SK-N-SH (cell line): ENCODE measurements around the gene TNFRSF18. TPM values are rescaled to one million over a fixed set of nuclear protein-coding genes. Genes with fewer than 3 reads are reported as not detected.

Experiments
- CTCF ChIA-PET: fragments of 300-600, 350-600 bp; formaldehyde crosslinking; extraction: SDS; loops from one replicate; lab custom pipeline; 2021; lab: Yijun Ruan, JAX
- POLR2A ChIA-PET: fragments of 350-600 bp; sonication (Branson Sonifier 250); formaldehyde crosslinking; extraction: SDS; loops from one replicate; lab custom pipeline; 2020; ENCODE audit warnings: antibody characterized with exemption, inconsistent platforms; lab: Yijun Ruan, JAX
- DNase-seq: peaks from one replicate; pipeline ENCODE4 v3.0.0; 2012
- H2AFZ ChIP-seq: fragments of 200-600 bp; sonication (generic); 2 replicates; pipeline ENCODE4 v1.8.1; 2016; ENCODE audit warnings: antibody characterized with exemption, mild to moderate bottlenecking, low read depth
- H3F3A ChIP-seq: fragments of 200-600 bp; sonication (generic); replicated peaks from 2 replicates; pipeline ENCODE3; 2016; ENCODE audit warnings: antibody characterized with exemption, mild to moderate bottlenecking; ENCODE audit not compliant: insufficient read depth
- H3K27ac ChIP-seq, 2 experiments: fragments of 200-500 bp in 1 of 2; fragments of 200-600 bp in 1 of 2; sonication (Bioruptor generic) in 1 of 2; sonication (generic), shearing (Covaris generic) in 1 of 2; 2 replicates each; pipeline versions ENCODE4 v1.5.1 to v1.6.1; 2014 to 2016; ENCODE audit warnings: low read depth in 2 of 2, inconsistent platforms in 1 of 2, low read length in 1 of 2, mild to moderate bottlenecking in 1 of 2, mixed read lengths in 1 of 2
- H3K27me3 ChIP-seq: fragments of 200-600 bp; sonication (generic), shearing (Covaris generic); 2 replicates; pipeline ENCODE4 v1.6.1; 2016; ENCODE audit warnings: mixed run types; ENCODE audit not compliant: insufficient read depth
- H3K36me3 ChIP-seq, 2 experiments: fragments of 200-500 bp in 1 of 2; fragments of 200-600 bp in 1 of 2; sonication (Bioruptor generic) in 1 of 2; sonication (generic) in 1 of 2; replicated peaks in 1 of 2; 2 replicates each; pipeline versions ENCODE3 to v1.5.1; 2014 to 2016; ENCODE audit warnings: low read length in 1 of 2, mild to moderate bottlenecking in 1 of 2; ENCODE audit not compliant: insufficient read depth in 2 of 2, control insufficient read depth in 1 of 2
- H3K4me1 ChIP-seq, 2 experiments: fragments of 200-500 bp in 1 of 2; fragments of 200-600 bp in 1 of 2; sonication (Bioruptor generic) in 1 of 2; sonication (generic), shearing (Covaris generic) in 1 of 2; 2 replicates each; pipeline versions ENCODE4 v1.5.1 to v1.6.1; 2014 to 2016; ENCODE audit warnings: low read depth in 1 of 2, low read length in 1 of 2, mixed run types in 1 of 2; ENCODE audit not compliant: insufficient read depth in 2 of 2, control insufficient read depth in 1 of 2
- H3K4me2 ChIP-seq: fragments of 200-600 bp; sonication (generic), shearing (Covaris generic); 2 replicates; pipeline ENCODE4 v1.6.1; 2017; ENCODE audit warnings: mixed run types
- H3K4me3 ChIP-seq, 2 experiments: fragments of 200-500 bp in 1 of 2; fragments of 200-600 bp in 1 of 2; sonication (Bioruptor generic) in 1 of 2; sonication (generic), shearing (Covaris generic) in 1 of 2; 2 replicates each; pipeline versions ENCODE4 v1.5.1 to v1.8.1; 2014 to 2016; ENCODE audit warnings: low read depth in 2 of 2, inconsistent platforms in 1 of 2, low read length in 1 of 2, mild to moderate bottlenecking in 1 of 2, mixed read lengths in 1 of 2, moderate library complexity in 1 of 2
- H3K79me2 ChIP-seq: fragments of 200-600 bp; sonication (generic); 2 replicates; pipeline ENCODE4 v1.8.1; 2017; ENCODE audit warnings: mild to moderate bottlenecking; ENCODE audit not compliant: insufficient read depth
- H3K9ac ChIP-seq: fragments of 200-600 bp; sonication (generic); 2 replicates; pipeline ENCODE4 v1.6.1; 2017; ENCODE audit warnings: mixed run types
- H3K9me2 ChIP-seq: fragments of 200-600 bp; sonication (generic); 2 replicates; pipeline ENCODE4 v1.6.1; 2017; ENCODE audit warnings: mixed run types
- H3K9me3 ChIP-seq: fragments of 200-600 bp; sonication (generic); 2 replicates; pipeline ENCODE4 v1.6.1; 2017; ENCODE audit warnings: mixed run types, mild to moderate bottlenecking, moderate library complexity
- H4K20me1 ChIP-seq: fragments of 200-600 bp; sonication (generic); 2 replicates; pipeline ENCODE4 v1.6.1; 2017; ENCODE audit warnings: mild to moderate bottlenecking, mixed run types; ENCODE audit not compliant: insufficient read depth
- ELF1 ChIP-seq: IDR thresholded peaks from 2 replicates; pipeline ENCODE4 v1.4.0; 2012
- EP300 ChIP-seq, 2 experiments: IDR thresholded peaks; 2 replicates each; pipeline versions ENCODE4 v1.4.0 to v1.6.1; 2012; ENCODE audit warnings: borderline replicate concordance in 1 of 2, low read depth in 1 of 2, low read length in 1 of 2
- EZH2phosphoT487 ChIP-seq: fragments of 200-600 bp; sonication (generic); IDR thresholded peaks from 2 replicates; pipeline ENCODE4 v1.6.1; 2017; ENCODE audit warnings: low read depth, mixed run types, mild to moderate bottlenecking, antibody characterized with exemption, moderate library complexity, borderline replicate concordance
- FOXJ3 ChIP-seq: sonication (generic); formaldehyde crosslinking; IDR thresholded peaks from 2 replicates; pipeline ENCODE4 v1.5.1; 2020; ENCODE audit warnings: mild to moderate bottlenecking, missing genetic modification reagents
- FOXM1 ChIP-seq: IDR thresholded peaks from 2 replicates; pipeline ENCODE4 v1.4.0; 2012; ENCODE audit warnings: low read depth, mild to moderate bottlenecking
- GABPA ChIP-seq: IDR thresholded peaks from 2 replicates; pipeline ENCODE4 v1.4.0; 2012; ENCODE audit warnings: low read depth, mild to moderate bottlenecking
- MEF2A ChIP-seq: IDR thresholded peaks from 2 replicates; pipeline ENCODE4 v1.4.0; 2012; ENCODE audit warnings: low read depth, borderline replicate concordance
- RAD21 ChIP-seq: IDR thresholded peaks from 2 replicates; pipeline ENCODE4 v1.6.1; 2012; ENCODE audit warnings: mild to moderate bottlenecking, low read length
- RCOR1 ChIP-seq: fragments of 150-350 bp; IDR thresholded peaks from 2 replicates; pipeline ENCODE4 v1.6.1; 2017; ENCODE audit warnings: antibody characterized with exemption, low read length
- RFX5 ChIP-seq: IDR thresholded peaks from 2 replicates; pipeline ENCODE4 v1.6.1; 2012; ENCODE audit warnings: mild to moderate bottlenecking, improper control_type of control experiment, low read length
- SMC3 ChIP-seq: IDR thresholded peaks from 2 replicates; pipeline ENCODE4 v1.6.1; 2012; ENCODE audit warnings: low read depth, low read length, improper control_type of control experiment
- TCF12 ChIP-seq: IDR thresholded peaks from 2 replicates; pipeline ENCODE4 v1.4.0; 2012
- YY1 ChIP-seq: IDR thresholded peaks from 2 replicates; pipeline ENCODE4 v1.4.0; 2012; ENCODE audit warnings: low read depth, mild to moderate bottlenecking
- WGBS: methylation state at CpG from one replicate; pipeline ENCODE4 v1.1.6; 2017; ENCODE audit warnings: low lambda C conversion rate; 5-methylcytosine and 5-hydroxymethylcytosine counted together
- polyA plus RNA-seq, 3 experiments: library from polyadenylated mRNA; depleted of rRNA; stranded (reverse); fragments of >200 nt; gene quantifications; 2 replicates each; pipeline ENCODE4 v1.2.3, GENCODE V29; 2012
- TF ChIP-seq, protein P1 (sequence below): IDR thresholded peaks from 2 replicates; pipeline ENCODE4 v1.6.1; 2012; ENCODE audit warnings: mild to moderate bottlenecking, low read depth, low read length, moderate library complexity
- TF ChIP-seq, protein P2 (sequence below): IDR thresholded peaks from 2 replicates; pipeline ENCODE4 v1.4.0; 2012; ENCODE audit warnings: low read depth
- TF ChIP-seq, protein P3 (sequence below): fragments of 200-600 bp; sonication (generic); IDR thresholded peaks from 2 replicates; pipeline ENCODE4 v1.6.1; 2017; ENCODE audit warnings: antibody characterized with exemption, mild to moderate bottlenecking, moderate library complexity
- TF ChIP-seq, protein P4 (sequence below): fragments of 150-350 bp; IDR thresholded peaks from 2 replicates; pipeline ENCODE4 v1.6.1; 2017; ENCODE audit warnings: antibody characterized with exemption, low read length, low read depth, borderline replicate concordance

TNFRSF18 gene
- polyA plus RNA-seq, 1 of the 3 experiments (the other 2 are of a cell fraction), result 0.05 TPM

DNA sequence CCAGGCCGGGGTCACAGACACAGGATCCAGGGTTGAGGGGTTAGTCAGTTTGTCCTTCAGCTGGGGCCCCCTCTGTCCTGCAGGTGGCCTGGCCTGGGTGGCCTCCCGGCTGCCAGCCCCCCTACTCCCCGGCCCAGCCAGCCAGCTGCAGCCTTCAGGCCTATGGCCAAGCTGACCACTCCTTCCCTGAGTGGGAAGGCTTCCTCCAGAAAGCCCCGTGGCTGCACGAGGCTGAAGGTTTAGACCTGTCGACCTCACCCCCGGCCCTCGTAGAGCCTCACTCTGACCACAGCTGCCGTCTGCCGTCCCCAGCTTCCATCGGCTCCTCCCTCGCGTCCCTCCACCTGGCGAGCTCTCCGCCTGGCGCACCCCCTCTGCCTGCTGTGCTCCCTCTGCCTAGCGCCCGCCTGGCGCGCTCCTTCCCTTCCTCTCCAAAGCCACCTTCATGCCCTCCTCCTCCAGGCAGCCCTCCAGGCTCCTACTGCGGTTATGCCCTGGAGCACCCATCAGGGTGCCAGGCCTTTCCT lies 23.1 kb downstream of the TNFRSF18 start:
- TF ChIP-seq GABPA (no peak), RCOR1 (no peak), RAD21 (no peak), FOXJ3 (CRISPR knock-in tag) (no peak), FOXM1 (no peak)
- TF ChIP-seq, protein P1, sequence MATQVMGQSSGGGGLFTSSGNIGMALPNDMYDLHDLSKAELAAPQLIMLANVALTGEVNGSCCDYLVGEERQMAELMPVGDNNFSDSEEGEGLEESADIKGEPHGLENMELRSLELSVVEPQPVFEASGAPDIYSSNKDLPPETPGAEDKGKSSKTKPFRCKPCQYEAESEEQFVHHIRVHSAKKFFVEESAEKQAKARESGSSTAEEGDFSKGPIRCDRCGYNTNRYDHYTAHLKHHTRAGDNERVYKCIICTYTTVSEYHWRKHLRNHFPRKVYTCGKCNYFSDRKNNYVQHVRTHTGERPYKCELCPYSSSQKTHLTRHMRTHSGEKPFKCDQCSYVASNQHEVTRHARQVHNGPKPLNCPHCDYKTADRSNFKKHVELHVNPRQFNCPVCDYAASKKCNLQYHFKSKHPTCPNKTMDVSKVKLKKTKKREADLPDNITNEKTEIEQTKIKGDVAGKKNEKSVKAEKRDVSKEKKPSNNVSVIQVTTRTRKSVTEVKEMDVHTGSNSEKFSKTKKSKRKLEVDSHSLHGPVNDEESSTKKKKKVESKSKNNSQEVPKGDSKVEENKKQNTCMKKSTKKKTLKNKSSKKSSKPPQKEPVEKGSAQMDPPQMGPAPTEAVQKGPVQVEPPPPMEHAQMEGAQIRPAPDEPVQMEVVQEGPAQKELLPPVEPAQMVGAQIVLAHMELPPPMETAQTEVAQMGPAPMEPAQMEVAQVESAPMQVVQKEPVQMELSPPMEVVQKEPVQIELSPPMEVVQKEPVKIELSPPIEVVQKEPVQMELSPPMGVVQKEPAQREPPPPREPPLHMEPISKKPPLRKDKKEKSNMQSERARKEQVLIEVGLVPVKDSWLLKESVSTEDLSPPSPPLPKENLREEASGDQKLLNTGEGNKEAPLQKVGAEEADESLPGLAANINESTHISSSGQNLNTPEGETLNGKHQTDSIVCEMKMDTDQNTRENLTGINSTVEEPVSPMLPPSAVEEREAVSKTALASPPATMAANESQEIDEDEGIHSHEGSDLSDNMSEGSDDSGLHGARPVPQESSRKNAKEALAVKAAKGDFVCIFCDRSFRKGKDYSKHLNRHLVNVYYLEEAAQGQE, result no peak
- TF ChIP-seq, protein P2, sequence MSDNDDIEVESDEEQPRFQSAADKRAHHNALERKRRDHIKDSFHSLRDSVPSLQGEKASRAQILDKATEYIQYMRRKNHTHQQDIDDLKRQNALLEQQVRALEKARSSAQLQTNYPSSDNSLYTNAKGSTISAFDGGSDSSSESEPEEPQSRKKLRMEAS, result no peak
- no peak overlapping the region for H3K4me2 ChIP-seq
- WGBS, result 93% methylated on average over 11 of the region's 21 CpGs
- H3K9ac ChIP-seq, result no peak overlapping the region
- no peaks in the 10 kb centered on the region for H3K79me2 ChIP-seq
- no peak overlapping the region for H3K4me3 ChIP-seq
- CTCF ChIA-PET, result interaction anchor here (1.7 kb wide), 1 partner anchor 11 kb away, joined by 3 read pairs; no protein-coding TSS in a partner anchor
- H3K27me3 ChIP-seq, result no peaks in the 10 kb centered on the region
- POLR2A ChIA-PET, result no interaction called here
- no peaks in the 10 kb centered on the region for H3K9me3 ChIP-seq
- no peaks in the 10 kb centered on the region for H3K4me1 ChIP-seq
- H3K36me3 ChIP-seq, result no peaks in the 10 kb centered on the region
- H3F3A ChIP-seq, result no peaks in the 10 kb centered on the region
- H4K20me1 ChIP-seq, result no peaks in the 10 kb centered on the region
- no peak overlapping the region for H3K27ac ChIP-seq
- no peaks in the 10 kb centered on the region for H3K9me2 ChIP-seq
- DNase-seq, result peak; percentile 37
- no peak overlapping the region for H2AFZ ChIP-seq

DNA sequence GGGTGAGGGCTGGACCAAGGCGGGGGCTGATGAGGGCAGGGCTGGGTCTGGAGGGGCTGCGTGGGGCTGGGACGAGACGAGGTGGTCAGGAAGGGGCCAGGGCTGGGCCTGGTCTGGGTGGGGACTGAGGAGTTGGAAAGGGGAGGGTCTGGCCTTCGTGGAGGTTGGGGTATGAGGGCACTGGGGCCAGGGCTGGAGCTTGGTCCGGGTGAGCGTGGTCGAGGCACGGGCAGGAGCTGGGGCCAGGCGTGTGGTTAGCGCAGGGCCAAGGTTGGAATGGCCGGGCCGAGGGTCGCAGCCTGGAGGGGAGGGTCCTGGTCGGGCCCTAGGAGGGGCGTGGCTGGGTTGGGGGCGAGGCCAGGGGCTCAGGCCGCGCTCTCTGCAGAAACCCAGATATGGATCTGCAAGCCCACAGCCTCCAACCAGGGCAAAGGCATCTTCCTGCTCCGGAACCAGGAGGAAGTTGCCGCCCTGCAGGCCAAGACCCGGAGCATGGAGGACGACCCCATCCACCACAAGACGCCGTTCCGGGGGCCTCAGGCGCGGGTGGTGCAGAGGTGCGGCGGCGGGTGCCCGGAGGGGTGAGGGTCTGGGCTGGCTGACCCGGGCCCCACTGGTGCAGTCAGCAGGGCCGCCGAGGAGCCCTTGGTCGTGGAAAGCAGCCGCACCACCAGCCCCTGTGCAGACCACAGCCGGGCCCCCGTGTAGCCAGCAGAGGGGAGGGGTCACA lies 23.7 kb downstream of the TNFRSF18 start:
- H2AFZ ChIP-seq, result no peak overlapping the region
- DNase-seq, result peak; percentile 36
- H3K4me2 ChIP-seq, result no peak overlapping the region
- no peaks in the 10 kb centered on the region for H3K9me3 ChIP-seq
- ChIA-PET CTCF (interaction anchor here (1.1 to 1.7 kb wide), 2 partner anchors 12 to 18 kb away, joined by 3 read pairs; no protein-coding TSS in a partner anchor), POLR2A (no interaction called here)
- 78% methylated on average over 17 of the region's 39 CpGs for WGBS
- H3F3A ChIP-seq, result no peaks in the 10 kb centered on the region
- H3K9me2 ChIP-seq, result no peaks in the 10 kb centered on the region
- no peak overlapping the region for H3K9ac ChIP-seq
- no peaks in the 10 kb centered on the region for H3K4me1 ChIP-seq
- H3K4me3 ChIP-seq, result no peak overlapping the region
- no peak overlapping the region for H3K27ac ChIP-seq
- no peaks in the 10 kb centered on the region for H3K27me3 ChIP-seq
- H3K79me2 ChIP-seq, result no peaks in the 10 kb centered on the region
- H4K20me1 ChIP-seq, result no peaks in the 10 kb centered on the region
- no peaks in the 10 kb centered on the region for H3K36me3 ChIP-seq
- TF ChIP-seq SMC3, result no peak
- TF ChIP-seq TCF12, result no peak
- no peak for TF ChIP-seq RFX5
- no peak for TF ChIP-seq EZH2phosphoT487
- TF ChIP-seq EP300 (IDR thresholded peaks at IDR 0.05; ENCODE audit: borderline replicate concordance in 1 of 2, low read depth in 1 of 2, low read length in 1 of 2), result no peak
- no peak for TF ChIP-seq YY1
- TF ChIP-seq, protein P3, sequence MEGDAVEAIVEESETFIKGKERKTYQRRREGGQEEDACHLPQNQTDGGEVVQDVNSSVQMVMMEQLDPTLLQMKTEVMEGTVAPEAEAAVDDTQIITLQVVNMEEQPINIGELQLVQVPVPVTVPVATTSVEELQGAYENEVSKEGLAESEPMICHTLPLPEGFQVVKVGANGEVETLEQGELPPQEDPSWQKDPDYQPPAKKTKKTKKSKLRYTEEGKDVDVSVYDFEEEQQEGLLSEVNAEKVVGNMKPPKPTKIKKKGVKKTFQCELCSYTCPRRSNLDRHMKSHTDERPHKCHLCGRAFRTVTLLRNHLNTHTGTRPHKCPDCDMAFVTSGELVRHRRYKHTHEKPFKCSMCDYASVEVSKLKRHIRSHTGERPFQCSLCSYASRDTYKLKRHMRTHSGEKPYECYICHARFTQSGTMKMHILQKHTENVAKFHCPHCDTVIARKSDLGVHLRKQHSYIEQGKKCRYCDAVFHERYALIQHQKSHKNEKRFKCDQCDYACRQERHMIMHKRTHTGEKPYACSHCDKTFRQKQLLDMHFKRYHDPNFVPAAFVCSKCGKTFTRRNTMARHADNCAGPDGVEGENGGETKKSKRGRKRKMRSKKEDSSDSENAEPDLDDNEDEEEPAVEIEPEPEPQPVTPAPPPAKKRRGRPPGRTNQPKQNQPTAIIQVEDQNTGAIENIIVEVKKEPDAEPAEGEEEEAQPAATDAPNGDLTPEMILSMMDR, result no peak
- TF ChIP-seq ELF1, result no peak
- TF ChIP-seq, protein P4, sequence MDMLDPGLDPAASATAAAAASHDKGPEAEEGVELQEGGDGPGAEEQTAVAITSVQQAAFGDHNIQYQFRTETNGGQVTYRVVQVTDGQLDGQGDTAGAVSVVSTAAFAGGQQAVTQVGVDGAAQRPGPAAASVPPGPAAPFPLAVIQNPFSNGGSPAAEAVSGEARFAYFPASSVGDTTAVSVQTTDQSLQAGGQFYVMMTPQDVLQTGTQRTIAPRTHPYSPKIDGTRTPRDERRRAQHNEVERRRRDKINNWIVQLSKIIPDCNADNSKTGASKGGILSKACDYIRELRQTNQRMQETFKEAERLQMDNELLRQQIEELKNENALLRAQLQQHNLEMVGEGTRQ, result no peak
- TF ChIP-seq MEF2A, result no peak
